NCI-H2029 (cell line): ENCODE measurements around the gene MICALL2.
A peak's percentile ranks its signal among the peaks of the same experiment; 100 is the strongest.

Experiments used
- DNase-seq: peaks from one replicate; lab custom pipeline; 2025; lab: John Stamatoyannopoulos, UW

The MICALL2 gene

DNA sequence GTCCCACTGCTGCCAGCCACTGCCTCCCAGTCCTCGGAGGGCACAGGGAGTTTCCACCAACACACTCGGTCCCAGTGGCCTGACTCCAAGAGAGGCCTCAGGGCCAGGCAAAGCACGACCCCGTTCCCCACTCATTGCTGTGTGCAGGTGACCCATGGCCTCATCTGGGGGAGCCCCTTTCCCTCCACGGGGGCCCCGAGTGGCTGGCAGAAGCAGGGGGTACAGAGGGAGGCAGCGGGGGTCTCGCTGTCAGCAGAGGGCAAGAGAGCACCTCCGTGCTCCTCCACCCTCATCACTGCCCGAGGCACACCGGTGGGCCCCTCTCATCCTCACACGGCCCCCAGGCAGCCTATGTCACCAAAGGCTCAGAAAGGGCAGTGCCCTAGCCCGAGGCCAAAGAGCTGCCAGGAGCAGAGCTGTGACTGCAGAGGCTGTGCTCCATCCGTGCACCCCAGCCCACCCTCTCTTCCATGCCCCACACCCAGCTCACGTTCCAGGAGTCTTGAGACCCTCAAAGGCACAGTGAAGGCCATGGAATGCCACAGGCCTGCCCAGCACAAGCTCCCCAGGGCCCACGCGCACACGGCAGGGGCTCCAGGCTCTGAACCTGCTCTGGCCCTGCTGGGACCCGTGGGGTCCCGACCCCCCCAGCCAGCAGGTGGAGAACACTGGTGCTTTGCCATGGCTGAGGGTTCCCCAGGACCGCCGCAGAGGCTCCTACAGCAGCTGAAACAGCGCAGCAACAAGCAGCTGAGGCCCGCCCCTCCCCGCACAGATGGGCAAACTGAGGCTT, 25.9 kb downstream of the MICALL2 start:
- DNase-seq, result no peak

DNA sequence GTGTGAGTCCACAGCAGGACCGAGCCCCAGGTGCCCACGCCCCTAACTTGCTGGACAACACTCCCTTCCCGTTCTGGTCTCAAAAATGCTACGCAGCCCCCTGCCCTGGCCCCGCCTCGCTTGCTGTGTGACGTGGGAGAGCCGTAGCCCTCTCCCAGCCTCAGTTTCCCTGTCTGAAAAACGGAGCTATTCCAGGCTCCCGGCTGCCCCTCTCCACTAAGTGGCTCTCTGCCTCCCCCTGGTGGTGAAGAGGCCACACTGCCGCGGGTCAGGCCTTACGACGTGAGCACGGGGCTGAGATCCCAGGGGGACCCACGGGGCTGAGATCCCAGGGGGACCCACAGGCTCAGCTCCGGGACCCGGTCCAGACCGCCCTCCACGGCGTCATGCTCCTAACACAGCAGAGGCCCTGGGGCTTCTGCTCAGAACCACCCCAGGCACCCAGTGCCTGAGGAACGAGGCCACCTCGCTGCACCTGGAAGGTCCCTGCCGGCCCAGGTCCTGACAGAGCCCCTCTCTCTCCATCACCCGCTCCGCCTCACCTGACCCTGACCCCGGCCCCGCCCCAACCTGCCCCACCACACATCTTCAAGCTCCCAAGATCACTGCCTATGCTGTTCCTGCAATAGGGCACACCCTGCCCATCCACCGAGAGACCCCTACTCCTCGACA, 26.7 kb downstream of the MICALL2 start:
- peak; percentile 17 for DNase-seq

DNA sequence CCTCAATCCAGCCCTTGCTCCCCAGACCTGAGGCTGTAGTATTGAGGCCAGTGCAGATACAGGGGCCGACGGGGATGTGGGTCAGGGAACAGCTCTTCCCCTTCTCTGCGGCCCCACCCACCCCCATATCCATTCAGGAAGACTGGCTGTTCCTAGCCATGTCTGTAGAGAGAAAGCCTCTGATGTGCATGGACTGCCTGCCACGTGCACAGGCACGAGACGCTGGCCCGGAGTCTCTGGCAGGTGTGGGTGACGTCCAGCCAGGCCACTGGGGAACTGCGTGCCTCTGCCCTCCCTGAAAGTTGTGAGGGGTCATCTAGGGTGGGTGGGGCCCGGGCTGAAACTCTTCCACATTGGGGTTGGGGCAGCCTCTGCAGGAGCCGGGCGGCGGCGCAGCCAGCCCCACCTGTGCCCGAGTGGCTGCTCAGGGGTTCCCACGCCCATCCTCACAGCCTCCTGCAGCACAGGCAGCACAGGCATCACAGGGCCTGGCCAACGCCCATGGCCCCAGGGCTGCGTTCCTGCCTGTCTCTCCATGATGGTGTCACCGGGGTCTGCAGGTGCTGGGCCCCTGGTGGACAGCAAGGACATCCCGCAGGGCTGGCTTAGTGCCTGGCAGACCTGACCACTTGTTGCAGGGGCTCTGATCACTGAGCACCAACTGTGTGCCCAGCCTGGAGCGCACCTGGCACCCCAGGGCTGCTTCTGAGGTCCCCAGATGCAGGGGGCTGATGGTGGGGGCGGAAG, 27.5 kb downstream of the MICALL2 start:
- no peak for DNase-seq

DNA sequence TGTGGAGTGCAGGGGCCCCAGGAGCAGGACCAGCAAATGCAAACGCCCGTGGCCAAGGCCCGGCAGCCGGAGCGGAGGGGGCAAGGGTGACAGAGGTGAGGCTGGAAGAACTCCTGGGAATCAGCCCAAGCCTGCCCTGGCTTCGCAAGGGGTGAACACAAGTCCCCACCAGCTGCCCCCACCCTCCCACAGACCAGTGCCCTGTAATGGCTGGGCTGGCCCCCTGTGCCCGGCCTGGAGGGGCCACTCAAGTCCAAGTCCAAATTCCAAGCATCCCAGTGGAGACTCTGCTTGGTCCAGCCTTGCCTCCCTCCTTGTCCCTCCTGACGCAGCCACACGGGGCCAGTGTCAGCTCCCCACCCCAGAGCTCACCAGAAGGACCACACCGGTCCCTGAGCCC, 28.0 kb downstream of the MICALL2 start:
- no peak for DNase-seq

DNA sequence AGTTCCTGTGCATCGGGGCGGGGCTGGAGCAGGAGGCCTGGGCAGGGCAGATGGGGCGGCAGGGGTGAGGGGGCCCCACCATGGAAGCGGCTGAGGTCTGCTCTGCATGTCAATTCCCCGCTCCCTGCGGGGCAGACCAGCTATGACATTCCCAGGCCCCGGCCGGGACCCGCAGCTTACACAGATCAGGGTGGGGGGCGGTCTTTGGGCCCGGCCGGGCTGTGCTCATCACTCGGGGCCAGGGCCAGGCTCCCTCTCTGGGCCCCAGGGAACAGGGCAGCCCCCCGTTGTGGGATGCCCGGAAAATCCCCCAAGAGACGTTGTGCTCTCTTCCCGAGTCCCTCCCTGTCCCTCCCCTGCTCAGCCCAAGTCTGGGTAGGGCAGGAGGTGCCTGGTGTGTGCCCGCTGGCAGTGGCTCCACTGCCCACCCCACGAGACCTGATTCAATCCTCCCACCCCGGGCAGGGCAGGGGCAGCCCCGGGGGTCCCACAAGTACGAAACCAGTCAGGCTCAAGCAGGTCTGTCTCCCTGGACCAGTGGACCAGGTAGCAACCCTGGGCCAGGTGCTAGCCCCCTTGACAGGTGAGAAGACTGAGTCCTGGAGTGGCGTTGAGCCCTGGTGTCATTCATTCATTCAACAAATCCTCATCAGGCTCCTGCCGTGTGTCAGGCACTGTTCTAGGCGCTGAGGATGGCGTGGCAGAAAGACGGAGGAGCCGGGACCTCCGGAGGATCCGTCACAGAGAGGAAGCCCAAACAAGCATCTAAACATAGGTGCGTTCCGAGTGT, 29.0 kb downstream of the MICALL2 start:
- DNase-seq, result no peak

DNA sequence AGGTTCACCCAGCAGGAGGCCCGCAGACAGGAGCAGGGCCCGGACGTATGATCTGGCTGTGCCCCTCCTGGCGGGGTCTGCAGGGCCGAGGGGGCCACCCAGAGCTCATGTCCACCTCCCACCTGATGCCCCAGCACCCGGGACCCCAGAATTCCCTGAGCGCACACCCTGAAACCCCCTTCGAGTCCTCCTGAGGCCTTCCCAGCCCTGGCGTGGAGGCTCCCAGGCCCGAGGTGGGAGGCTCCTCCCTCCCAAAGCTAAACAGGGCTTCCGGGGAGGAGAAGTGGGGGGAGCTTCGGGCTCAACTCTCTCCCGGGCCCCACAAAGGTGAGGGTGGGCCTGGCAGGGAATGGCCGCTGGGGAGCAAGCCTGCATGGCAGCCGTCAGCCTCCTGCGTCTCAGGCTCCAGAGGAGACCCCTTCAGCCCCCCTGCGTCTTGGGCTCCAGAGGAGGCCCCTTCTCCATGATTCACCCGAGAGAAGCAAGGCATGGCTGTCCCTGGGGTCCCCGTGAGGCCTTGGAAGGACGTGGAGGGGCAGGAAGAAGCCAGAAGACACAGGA, 30.2 kb downstream of the MICALL2 start:
- no peak for DNase-seq

DNA sequence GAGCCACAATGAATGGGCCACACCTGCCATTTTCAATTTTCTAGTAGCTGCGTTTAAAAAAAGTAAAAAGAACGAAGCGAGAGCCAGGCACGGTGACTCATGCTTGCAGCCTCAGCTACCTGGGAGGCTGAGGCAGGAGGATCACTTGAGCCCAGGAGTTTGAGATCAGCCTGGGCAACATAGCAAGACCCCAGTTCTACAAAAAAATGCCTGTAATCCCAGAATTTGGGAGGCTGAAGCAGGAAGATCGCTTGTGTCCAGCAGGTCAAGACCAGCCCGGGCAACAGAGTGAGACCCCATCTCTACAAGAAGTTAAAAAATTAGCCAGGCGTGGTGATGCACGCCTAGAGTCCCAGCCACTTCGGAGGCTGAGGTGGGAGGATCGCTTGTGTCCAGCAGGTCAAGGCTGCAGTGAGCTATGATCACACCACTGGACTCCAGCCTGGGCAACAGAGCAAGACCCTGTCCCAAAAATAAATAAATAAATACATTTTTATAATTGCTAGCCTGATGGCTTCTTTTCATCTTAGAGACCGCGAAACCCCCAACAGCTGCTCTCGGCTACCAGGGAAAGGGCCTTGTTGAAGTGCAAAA, 32.1 kb downstream of the MICALL2 start:
- DNase-seq, result no peak

DNA sequence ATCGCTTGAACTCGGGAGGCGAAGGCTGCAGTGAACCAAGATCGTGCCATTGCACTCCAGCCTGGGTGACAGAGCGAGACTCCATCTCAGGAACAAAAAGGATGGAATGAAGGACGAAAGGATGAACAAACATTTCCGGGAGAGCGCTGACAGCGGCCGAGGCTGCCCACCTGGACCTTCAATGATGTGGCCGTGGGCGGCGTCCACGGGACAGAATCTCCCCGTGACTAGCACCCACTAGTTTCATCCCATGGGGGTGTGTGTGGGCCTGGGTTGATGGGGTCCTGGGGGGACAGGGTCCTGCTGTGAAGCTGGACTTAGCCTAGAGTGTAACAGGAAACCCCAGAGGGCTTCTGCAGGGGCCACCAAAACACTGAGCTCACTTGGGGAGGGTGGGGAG, 32.8 kb downstream of the MICALL2 start:
- DNase-seq, result no peak

DNA sequence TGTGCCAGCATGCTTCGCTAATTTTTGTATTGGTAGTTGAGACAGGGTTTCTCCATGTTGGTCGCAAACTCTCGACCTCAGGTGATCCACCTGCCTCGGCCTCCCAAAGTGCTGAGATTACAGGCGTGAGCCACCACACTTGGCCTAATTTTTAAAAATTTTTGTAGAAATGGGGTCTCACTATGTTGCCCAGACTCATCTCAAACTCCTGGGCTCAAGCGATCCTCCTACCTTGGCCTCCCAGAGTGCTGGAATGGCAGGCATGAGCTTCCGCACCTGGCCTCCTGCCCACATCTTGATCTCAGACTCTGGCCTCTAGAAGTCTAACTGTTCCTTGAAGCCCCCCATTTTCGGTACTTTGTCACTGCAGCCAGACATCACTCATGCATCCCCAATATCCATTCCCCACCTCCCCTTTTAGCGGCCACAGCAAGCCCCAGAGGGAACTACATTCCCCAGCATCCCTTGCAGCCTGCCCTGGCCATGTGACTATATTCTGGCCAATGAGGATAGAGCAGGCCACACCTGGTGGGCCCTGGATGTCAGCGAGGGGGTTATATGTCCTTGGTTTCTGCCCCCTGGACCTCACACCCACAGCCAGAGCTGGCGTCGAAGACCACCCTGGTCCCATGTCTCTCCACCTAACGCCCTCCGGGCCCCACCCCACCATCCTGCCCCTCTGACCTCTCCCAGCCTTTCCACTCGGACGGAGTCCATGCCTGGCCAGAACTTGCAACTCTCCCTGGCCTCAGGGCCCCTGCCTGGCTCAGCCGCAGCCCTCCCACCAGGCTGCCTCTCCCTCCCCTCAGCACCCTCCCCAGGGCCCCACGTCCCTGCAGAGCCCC, 33.8 kb downstream of the MICALL2 start:
- no peak for DNase-seq

DNA sequence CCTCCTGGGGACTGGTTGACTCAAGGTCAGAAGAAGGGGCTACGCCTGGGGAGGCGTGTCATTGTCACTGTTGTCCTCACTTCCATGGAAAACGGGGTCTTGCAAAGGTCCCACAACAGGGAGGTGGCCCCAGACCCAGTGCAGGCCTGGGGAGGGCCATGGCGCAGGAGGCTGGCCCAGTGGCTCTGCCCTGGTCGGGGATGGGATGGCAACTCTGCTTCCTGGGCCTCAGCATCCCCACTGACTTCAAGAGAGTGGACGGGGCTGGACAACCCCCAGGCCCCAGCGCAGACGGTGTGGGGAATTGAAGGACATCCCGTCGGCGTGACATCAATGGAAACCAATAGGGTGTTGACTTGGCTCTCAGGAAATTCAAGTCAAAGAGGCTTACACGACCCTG, 35.2 kb downstream of the MICALL2 start:
- DNase-seq, result no peak

DNA sequence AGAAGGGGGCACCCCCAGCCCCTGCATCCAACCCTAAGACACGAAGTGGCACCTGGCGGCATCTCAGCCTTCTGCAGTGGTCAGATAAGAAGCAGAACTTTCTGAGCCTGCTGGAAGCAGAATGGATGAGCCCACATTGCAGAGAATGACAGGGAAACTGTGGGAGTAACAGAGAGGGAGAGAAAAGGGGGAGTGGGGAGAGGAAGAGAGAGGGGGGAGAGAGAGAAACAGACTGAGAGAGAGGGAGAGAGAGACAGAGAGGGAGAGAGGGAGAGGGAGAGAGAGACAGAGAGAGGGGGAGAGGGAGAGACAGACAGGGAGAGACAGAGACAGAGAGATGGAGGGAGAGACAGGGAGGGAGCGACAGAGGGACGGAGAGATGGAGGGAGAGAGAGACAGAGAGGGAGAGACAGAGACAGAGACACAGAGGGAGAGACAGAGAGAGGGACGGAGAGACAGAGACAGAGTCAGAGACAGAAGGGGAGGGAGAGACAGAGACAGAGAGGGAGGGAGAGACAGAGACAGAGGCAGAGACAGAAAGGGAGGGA, 35.9 kb downstream of the MICALL2 start:
- no peak for DNase-seq

DNA sequence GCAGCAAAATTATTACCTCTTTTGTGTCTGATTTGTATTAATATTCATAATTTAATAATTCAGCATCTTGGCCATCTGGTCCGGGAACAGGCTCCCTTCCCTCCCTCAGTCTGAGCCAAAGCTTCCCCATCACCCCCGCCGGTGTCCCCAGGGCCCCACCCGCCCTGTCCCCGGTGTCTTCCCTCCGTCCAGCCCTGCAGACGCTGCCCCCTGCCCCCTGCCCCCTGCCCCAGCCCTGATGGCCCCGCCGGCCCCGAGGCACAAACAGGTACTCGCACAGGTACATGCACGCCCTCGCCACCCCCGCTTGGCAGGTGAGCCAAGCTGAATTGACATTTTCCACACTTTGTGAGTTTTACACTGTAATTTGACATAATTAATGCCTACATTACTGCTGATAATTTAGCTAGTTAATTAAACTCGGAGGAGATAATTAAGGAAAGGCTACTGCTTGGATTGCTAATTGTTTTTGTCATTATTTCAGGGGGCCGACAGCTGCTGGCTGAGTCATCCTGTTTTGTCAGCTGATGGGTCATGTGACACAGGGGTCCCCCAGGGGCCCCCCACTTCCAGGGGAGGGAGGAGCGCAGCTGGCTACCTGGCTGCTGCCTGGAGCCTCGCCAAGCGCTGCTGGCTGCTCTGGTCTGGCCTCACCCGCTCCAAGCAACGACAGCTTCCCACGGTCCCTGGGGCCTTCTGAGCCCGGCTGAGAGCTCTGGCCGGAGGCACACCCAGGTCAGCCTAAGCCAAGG, 36.6 kb downstream of the MICALL2 start:
- DNase-seq, result no peak

DNA sequence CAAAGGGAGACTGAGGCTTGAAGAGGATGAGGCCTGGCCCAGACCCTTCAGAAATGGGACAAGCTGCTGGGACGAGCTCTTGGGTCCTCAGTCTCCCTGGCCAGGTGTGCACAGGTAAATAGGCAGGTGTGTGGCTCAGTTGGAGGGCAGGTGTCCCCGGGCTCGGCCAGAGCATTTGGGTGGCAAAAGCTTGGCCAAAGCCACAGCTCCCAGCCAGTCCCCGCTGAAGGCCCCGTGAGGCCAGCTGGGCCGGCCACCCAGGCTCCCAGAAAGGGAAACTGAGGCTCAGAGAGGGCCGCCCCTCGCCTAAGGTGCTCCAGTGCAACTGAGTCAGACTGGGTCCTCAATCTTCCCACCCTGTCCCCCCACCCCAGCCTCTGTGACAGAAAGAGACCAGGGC, 37.3 kb downstream of the MICALL2 start:
- no peak for DNase-seq

DNA sequence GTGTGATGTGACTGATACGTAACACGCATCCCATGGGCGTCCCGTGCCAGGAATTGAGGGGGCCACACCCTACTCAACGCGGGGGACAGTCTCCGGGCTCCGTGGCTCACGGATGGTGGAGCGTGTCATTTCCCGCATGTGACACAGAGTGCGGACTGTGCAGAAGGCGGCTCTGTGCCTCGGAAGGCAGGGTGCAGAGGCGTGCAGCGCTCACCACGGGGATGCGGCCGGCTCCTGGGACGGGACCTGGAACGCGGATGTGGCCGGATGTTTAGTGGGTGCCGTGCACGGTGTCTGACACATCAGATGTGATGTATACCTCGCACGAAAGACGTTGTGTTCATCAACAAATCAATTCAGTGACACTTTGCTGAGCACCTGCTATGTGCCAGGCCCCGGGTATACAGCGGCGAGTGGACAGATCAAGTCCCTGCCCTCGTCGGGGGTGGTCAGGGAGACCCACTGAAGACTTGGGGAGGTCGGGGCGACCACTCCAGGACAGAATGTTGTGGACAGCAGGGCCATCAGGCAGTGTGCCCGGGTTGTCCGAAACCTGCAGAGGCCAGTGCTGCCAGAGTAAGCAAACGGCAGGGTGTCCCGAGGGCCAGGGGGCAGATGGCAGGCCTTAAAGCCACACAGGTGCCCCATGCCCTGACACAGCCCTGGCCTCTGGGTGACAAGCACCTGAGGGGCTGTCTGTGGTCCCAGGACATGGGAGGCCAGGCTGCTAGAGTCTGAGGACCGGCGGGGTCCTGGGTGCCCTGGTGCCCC, 38.1 kb downstream of the MICALL2 start:
- no peak for DNase-seq

DNA sequence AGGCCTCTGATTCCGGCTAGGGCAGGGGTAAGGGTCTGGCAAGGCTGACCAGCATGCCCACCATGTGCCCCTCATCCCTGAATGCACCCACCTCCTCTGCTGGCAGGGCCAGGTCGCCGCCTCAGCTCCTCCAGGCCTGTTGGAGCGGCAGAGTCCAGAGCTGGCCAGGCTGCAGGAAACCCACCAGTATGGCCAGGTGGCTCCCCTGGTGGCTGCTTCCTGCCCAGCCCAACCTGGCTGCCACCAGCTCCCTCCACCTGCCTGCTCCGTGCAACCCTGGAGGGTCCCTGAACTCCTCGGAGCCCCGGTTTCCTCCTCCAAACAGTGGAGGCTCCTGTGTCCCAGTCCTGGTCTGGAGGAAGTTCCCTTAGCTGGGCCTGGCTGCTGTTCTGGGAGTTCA, 39.6 kb downstream of the MICALL2 start:
- DNase-seq, result no peak

DNA sequence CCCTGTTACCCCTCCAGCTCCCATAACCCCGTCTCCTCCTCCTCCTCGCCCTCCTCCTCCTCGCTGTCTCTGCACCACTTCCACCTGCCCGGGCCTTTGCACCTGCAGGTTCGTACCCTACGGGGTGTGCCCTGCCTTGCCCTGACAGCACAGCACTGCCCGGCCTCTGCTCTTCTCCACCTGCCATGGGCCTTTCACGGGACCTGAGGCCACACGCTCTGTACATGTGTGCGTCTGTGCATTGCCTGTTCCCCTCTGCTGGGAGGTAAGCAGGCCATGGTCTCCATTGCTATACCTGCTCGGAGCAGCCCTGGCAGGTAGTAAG, 40.0 kb downstream of the MICALL2 start:
- no peak for DNase-seq

DNA sequence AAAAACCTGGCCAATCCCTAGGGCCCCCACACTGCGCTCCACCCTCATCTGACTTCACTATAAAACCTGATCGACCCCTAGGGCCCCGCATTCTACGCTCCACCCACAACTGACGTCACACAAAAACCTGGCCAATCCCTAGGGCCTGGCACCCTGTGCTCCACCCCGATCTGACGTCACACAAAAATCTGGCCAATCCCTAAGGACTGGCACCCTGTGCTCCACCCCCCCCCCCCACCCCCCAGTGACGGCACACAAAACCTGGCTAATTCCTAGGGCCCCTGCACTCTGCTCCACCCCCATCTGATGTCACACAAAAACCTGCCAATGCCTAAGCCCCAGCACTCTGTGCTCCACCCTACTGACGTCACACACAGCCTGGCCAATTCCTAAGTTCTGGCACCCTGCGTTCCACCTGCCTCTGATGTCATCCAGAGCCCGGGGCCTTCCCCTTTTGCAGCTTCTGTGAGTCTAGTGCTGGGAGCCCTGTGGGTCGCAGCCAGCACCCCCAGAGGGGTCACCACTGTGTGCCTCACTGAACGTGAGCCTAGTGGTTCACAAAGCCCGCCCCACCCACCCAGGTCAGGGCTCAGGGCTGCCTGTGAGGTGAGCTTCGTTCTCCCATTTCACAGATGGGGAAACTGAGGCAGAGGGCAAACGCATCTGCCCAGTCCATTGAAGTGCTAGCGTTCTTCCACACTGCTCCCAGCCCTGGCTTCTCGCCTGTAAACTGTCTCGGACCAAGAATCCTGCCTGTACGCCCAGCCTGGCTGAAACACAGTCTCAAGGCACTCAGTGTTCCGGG, 40.6 kb downstream of the MICALL2 start:
- peak; percentile 11 for DNase-seq

DNA sequence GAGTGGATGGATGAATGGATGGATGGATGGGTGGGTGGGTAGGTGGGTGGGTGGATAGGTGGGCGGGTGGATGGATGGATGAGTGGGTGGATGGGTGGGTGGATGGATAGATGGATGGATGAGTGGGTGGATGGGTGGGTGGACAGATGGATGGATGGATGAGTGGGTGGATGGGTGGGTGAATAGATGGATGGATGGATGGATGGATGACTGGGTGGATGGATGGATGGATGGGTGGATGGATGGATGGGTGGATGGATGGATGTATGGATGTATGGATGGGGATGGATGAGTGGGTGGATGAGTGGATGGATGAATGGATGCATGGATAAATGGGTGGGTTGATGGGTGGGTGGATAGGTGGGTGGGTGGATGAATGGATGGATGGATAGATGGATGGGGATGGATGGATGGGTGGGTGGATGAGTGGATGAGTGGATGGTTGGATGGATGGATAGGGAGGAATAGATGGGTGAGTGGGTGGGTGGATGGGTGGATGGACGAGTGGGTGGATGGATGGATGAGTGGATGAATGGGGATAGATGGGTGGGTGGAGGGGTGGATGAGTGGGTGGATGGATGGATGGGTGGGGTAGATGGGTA, 43.8 kb downstream of the MICALL2 start:
- no peak for DNase-seq
